Gastroesophageal sphincter (tissue), 4 donors: Measurements from ENCODE around the gene ZIC4. TPM values are rescaled to one million over a fixed set of nuclear protein-coding genes. Genes with fewer than 3 reads are reported as not detected.

Experiments used
- ATAC-seq: fragments of 150-250 bp; one replicate; pipeline ENCODE4 v1.9.1; 2016; ENCODE audit warnings: mild to moderate bottlenecking, moderate library complexity
- H3K27ac ChIP-seq, 4 donors: fragments of 200-600 bp; sonication (generic) in 3 of 4; 1 replicate in 3 of 4; 2 replicates in 1 of 4; pipeline ENCODE4 v1.5.1; 2016 to 2019
- H3K27me3 ChIP-seq: fragments of 200-600 bp; sonication (generic); one replicate; pipeline ENCODE4 v1.5.1; 2019
- H3K36me3 ChIP-seq, 2 donors: fragments of 200-600 bp; sonication (generic); one replicate each; pipeline ENCODE4 v1.5.1; 2019; ENCODE audit warnings: control low read depth in 1 of 2
- H3K4me1 ChIP-seq, 3 donors: fragments of 200-600 bp; sonication (generic); 1 replicate in 2 of 3; 2 replicates in 1 of 3; pipeline ENCODE4 v1.5.1; 2016 to 2019; ENCODE audit warnings: control low read depth in 2 of 3
- H3K4me3 ChIP-seq, 2 donors: fragments of 200-600 bp; sonication (generic); one replicate each; pipeline ENCODE4 v1.5.1; 2019; ENCODE audit warnings: mild to moderate bottlenecking in 1 of 2, moderate library complexity in 1 of 2
- H3K9me3 ChIP-seq, 3 donors: fragments of 200-600 bp; sonication (generic); one replicate each; pipeline ENCODE4 v1.5.1; 2017 to 2019; ENCODE audit warnings: control low read depth in 2 of 3
- EP300 ChIP-seq: sonication (generic); formaldehyde crosslinking; IDR thresholded peaks from one replicate; pipeline ENCODE4 v1.6.1; 2017; ENCODE audit warnings: antibody characterized with exemption, mild to moderate bottlenecking
- POLR2A ChIP-seq, 2 donors: fragments of 450-650 bp; IDR thresholded peaks; one replicate each; pipeline ENCODE4 v1.6.1; 2017; ENCODE audit warnings: antibody characterized with exemption in 2 of 2, mild to moderate bottlenecking in 2 of 2, moderate library complexity in 1 of 2
- POLR2AphosphoS5 ChIP-seq: sonication (generic); formaldehyde crosslinking; IDR thresholded peaks from one replicate; pipeline ENCODE4 v1.6.1; 2017; ENCODE audit warnings: antibody characterized with exemption
- WGBS, 2 donors: methylation state at CpG; one replicate each; pipeline ENCODE4 v1.1.5; 2018; ENCODE audit warnings: low coverage in 1 of 2; 5-methylcytosine and 5-hydroxymethylcytosine counted together
- total RNA-seq, 4 donors: library from RNA; depleted of rRNA; stranded (reverse); fragments of >200 nt; gene quantifications; one replicate each; pipeline ENCODE4 v1.1.0, GENCODE V29; 2016
- TF ChIP-seq, protein P1 (sequence below), 4 experiments: fragments of 200-600 bp in 2 of 4; fragments of 450-650 bp in 2 of 4; sonication (generic) in 1 of 4; IDR thresholded peaks; one replicate each; pipeline ENCODE4 v1.5.1; 2017 to 2019; ENCODE audit warnings: antibody characterized with exemption in 4 of 4, mild to moderate bottlenecking in 2 of 4, moderate library complexity in 2 of 4

The ZIC4 gene
- total RNA-seq, 4 donors from 2014 or later: 0.13 TPM; not detected in 3

DNA sequence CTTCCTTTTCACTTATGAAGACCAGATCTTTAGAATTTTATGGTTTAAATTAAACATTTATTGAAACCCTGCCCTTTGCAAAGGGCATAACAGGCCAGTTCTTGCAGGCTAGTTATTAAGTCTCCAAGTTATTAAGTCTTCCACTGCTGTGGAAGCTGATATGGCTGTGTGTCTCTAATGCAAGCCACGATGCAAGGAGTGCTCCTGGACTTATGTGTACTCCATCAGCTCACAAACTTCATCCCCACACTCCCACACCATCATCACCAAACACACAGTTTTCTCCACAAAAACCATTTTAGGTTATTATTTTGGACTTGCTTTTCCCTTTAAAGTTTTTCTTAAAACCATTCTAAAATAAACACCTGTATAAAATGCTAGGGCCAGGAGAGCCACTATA, 62.4 kb downstream of the ZIC4 start:
- TF ChIP-seq, protein P1, sequence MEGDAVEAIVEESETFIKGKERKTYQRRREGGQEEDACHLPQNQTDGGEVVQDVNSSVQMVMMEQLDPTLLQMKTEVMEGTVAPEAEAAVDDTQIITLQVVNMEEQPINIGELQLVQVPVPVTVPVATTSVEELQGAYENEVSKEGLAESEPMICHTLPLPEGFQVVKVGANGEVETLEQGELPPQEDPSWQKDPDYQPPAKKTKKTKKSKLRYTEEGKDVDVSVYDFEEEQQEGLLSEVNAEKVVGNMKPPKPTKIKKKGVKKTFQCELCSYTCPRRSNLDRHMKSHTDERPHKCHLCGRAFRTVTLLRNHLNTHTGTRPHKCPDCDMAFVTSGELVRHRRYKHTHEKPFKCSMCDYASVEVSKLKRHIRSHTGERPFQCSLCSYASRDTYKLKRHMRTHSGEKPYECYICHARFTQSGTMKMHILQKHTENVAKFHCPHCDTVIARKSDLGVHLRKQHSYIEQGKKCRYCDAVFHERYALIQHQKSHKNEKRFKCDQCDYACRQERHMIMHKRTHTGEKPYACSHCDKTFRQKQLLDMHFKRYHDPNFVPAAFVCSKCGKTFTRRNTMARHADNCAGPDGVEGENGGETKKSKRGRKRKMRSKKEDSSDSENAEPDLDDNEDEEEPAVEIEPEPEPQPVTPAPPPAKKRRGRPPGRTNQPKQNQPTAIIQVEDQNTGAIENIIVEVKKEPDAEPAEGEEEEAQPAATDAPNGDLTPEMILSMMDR (IDR thresholded peaks at IDR 0.05): no peak
- 33 to 67% methylated on average over 1 of the region's 1 CpG for WGBS, 2 donors
- no peaks in the 10 kb centered on the region for H3K9me3 ChIP-seq
- no peak for ATAC-seq
- no peaks in the 10 kb centered on the region for H3K36me3 ChIP-seq
- H3K27me3 ChIP-seq: peaks cover 30% of the 10 kb centered on the region
- H3K27ac ChIP-seq: no peak overlapping the region
- no peaks in the 10 kb centered on the region for H3K4me1 ChIP-seq
- no peak overlapping the region for H3K4me3 ChIP-seq

DNA sequence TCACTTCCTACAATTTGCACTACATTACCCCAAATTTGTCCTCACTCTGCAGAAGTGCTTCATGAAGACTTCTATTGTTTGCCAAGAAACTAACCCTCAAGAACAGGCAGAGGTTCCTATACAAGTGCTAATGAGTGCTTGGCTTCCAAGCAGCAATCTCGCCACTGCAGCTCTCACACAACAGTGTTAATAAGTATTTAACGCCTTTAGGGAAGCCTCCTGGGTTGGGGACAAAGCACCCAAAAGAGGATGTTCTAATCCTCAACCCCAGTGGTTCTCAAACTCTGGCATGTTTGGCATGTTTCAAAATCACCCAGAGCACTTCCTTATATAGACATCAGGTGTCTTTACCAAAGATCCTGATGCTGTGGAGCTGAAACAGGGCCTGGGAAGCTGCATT, 64.6 kb downstream of the ZIC4 start:
- ATAC-seq: no peak
- no peaks in the 10 kb centered on the region for H3K9me3 ChIP-seq
- H3K27ac ChIP-seq: no peak overlapping the region
- no peaks in the 10 kb centered on the region for H3K36me3 ChIP-seq
- TF ChIP-seq POLR2A (IDR thresholded peaks at IDR 0.05): no peak
- no peak for TF ChIP-seq POLR2AphosphoS5
- TF ChIP-seq, protein P1 (IDR thresholded peaks at IDR 0.05): no peak
- TF ChIP-seq EP300: no peak
- H3K4me1 ChIP-seq: no peaks in the 10 kb centered on the region
- peaks cover 19% of the 10 kb centered on the region for H3K27me3 ChIP-seq
- 39 to 61% methylated on average over 2 of the region's 2 CpGs for WGBS, 2 donors
- no peak overlapping the region for H3K4me3 ChIP-seq

DNA sequence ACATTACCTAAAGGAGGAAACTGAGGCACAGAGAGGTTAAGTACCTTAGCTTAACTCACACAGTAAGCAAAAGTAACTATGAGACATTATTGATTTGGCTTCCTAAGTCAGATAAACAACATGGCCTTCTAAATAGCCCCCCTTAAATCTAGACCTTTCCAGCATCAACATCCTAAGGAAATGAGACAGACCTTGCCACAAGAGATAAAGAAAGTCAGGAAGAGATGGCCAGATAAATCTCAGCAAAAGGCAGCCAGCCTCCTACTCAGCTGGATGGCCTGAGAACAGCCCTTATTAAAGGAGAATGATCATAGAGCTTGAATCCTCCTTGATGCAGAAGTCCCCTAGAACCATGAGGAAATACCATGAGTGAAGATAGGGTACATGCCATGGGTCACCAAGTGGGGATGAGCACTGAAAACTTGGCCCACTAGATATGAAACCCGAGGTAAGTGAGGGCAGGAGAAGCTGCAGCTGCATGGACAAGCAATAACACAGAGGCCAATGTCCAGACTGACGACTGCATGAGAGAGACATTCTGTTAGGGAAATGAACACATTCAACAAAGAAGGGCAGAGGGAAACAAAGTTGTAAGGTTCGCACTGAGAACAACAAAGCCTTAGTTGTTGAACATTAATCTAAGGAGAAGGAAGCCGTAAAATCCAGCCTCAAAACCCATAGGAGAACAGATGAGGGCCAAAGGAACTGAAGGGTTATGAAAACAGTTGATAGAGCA, 69.6 kb downstream of the ZIC4 start:
- Histone ChIP-seq H3K36me3 (no peaks in the 10 kb centered on the region), H3K27me3 (peaks cover 5% of the 10 kb centered on the region), H3K4me3 (no peak overlapping the region), H3K4me1 (no peaks in the 10 kb centered on the region), H3K27ac (no peak overlapping the region), H3K9me3 (no peaks in the 10 kb centered on the region)
- no peak for TF ChIP-seq POLR2A (IDR thresholded peaks at IDR 0.05)
- TF ChIP-seq, protein P1 (IDR thresholded peaks at IDR 0.05): no peak
- no peak for TF ChIP-seq POLR2AphosphoS5
- no peak for TF ChIP-seq EP300
- 46 to 58% methylated on average over 4 of the region's 4 CpGs for WGBS, 2 donors
- no peak for ATAC-seq

Other genes with a start within 250 kb of the ZIC4 start
- under 1 TPM in 2 of 4 donors, not detected in 2; 0.08 to 0.27 TPM for gene ZIC1, start 2.8 kb upstream of the ZIC4 start, total RNA-seq